Epithelial cell of esophagus (primary cell): Measurements from ENCODE around the gene MRPL52.
"Not testable (repeated sequence)": the region's sequence is repeated elsewhere in the genome, so short reads cannot be mapped to it uniquely, and the experiment has no call there.

Source experiments
- DNase-seq: peaks from one replicate; pipeline ENCODE4 v3.0.0; 2010; ENCODE audit warnings: low read depth
- H3K4me3 ChIP-seq: 2 replicates; pipeline ENCODE4 v1.5.1; 2011; ENCODE audit warnings: mild to moderate bottlenecking, low read length, control low read depth
- TF ChIP-seq, protein P1 (sequence below): IDR thresholded peaks from 2 replicates; pipeline ENCODE4 v1.5.1; 2011; ENCODE audit warnings: low read depth, mild to moderate bottlenecking, low read length, control low read depth, inconsistent platforms; ENCODE audit not compliant: insufficient read depth; ENCODE audit errors: missing control alignments

Gene MRPL52

GRCh38 chr14:22820731-22821130 lies 9.0 kb upstream of the MRPL52 start:
- peak; percentile 87 for DNase-seq
- no peak overlapping the region for H3K4me3 ChIP-seq
- TF ChIP-seq, protein P1, sequence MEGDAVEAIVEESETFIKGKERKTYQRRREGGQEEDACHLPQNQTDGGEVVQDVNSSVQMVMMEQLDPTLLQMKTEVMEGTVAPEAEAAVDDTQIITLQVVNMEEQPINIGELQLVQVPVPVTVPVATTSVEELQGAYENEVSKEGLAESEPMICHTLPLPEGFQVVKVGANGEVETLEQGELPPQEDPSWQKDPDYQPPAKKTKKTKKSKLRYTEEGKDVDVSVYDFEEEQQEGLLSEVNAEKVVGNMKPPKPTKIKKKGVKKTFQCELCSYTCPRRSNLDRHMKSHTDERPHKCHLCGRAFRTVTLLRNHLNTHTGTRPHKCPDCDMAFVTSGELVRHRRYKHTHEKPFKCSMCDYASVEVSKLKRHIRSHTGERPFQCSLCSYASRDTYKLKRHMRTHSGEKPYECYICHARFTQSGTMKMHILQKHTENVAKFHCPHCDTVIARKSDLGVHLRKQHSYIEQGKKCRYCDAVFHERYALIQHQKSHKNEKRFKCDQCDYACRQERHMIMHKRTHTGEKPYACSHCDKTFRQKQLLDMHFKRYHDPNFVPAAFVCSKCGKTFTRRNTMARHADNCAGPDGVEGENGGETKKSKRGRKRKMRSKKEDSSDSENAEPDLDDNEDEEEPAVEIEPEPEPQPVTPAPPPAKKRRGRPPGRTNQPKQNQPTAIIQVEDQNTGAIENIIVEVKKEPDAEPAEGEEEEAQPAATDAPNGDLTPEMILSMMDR: no peak

DNA sequence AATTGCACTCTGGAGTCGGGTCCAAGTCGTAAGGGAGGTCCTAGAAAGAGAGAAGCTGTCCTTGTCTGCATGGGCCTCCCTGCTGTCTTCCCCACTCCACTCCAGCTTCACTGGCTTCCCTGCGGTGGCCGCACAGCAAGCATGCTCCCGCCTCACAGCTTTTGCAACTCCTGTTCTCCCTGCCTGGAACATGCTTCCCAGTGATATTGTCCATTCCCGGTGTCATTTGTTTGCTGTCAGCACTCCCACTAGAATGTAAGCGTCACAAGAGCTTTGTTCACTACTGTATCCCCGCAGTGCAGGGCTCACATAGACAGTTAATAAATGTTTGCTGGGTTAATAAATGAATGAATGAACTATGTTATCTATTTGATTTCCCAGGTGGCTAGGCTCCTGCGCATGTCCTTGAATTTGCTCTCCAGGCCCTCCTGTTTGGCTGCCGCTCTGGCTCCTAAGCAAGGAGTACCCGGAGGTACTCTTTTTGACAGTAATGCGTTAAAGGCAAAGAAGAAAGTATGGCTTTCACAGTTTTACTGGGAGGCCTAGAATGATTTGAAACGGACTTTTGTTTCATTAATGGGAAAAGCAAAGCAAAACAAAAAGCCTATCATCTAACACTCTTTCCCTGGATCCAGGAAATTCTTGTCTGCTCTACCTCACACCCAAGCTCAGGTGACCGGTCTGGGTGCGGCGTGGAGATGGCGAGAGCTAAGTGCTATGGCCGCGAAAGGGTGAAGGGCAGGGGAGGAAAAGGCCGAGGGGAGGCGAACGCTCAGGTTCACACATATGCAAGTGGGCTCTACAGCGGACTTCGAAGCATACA lies 8.3 kb upstream of the MRPL52 start:
- no peak overlapping the region for H3K4me3 ChIP-seq
- no peak for DNase-seq
- TF ChIP-seq, protein P1: no peak

DNA sequence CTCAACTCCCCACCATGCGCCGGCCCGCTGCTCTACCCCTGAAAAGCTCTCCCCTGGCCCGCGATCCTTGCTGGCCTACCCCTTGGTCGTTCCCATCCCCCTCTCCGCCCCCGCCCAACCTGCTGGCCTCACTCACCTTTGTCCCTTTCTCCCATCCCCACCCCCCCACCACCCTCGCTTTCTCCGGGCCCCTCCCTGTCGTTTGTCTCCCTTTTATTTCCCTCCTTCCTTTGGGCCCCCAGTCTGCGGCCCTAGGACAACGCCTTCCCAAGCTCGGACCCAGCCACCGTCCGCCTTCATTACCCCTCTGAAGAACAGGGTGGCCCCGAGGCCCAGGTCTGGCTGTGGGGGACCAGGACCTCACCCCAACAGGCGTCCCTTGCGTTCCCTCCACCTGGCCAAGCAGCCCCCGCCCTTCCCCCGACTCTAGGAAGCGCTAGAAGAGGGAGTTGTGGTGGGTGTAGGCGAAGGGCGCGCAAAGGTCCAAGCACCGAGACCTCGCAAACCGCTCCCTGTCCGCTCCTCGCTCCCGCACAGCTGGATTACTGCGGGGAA lies 7.6 kb upstream of the MRPL52 start:
- DNase-seq: no peak
- H3K4me3 ChIP-seq: peak overlapping the region; percentile 13
- TF ChIP-seq, protein P1: no peak

DNA sequence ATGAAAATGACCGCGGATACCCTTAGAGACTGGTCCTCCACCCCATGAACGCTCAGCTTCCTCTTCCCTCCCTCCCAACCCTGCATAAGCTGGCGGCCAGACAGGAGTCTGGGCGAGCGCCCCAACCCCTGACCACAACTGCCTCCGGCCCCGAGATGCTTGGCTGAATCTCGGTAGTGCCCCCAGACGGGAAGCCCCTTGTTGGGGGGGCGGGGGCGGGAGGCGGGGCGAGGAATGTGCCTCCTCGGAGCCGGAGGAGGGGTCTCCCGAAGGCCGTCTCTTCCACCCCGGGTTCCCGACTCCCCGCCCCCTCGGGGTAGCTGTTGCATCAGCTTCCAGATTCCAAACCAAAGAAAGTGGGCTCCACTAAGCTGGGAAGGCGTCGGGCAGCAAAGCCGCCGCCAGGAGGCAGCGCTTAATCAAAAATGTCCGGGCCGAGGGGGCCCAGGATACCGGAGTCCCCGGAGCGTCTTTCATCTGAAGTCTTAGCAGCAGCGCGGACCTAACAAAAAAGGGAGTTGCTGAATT lies 7.1 kb upstream of the MRPL52 start:
- TF ChIP-seq, protein P1: peak; percentile 74
- peak overlapping the region; percentile 31 for H3K4me3 ChIP-seq
- DNase-seq: peak; percentile 73

- TF ChIP-seq, protein P1: no peak
- no peak overlapping the region for H3K4me3 ChIP-seq
- peak; percentile 91 for DNase-seq
Observed at GRCh38 chr14:22824711-22825359, 4.9 kb upstream of the MRPL52 start.

DNA sequence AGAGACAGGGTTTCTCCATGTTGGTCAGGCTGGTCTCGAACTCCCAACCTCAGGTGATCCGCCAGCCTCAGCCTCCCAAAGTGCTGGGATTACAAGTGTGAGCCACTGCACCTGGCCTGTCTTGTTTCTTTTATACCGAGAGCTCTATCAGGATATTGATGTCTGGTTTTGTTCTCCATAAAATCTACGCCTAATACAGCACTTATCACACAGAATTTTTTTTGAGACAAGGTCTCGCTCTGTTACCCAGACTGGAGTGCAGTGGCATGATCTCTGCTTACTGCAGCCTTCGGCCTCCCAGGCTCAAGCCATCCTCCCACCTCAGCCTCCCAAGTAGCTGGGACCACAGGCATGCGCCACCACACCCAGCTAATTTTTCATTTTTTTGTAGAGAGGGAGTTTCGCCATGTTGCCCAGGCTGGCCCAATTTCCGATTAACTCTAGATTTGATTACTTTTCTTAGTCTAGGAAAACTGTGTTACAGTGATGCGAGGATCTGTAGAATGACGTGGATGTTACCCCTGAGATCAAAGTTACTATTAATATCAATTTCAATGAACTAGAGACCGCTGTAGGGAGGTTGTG lies 519 bp upstream of the MRPL52 start:
- H3K4me3 ChIP-seq: peak overlapping the region; percentile 85
- DNase-seq: not testable (repeated sequence)

DNA sequence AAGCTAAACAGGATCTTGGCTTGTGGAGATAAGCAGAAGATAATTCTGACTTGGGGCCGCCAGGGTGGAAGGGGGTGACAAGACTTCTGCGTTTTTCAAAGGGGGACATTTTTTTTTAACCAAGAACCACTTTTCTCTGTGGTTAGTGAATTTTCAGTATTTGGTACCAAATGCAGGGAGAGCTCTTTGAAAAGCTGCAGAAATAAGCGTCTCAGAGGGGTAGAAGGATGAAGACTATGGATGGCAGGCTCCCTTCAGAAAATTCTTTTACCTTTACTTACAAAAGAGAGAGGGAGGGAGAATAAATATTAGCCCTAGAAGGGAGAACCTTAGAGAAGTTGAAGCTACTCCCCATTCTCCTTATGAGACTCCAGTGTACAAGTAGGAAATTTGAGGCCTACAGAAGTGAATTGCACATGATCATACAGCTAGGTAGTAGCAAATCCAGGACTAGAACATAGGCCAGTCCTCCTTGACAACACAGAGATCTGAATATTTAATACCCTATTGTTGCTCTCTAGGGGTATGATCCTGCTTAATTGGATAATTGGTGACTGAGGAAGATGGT lies 840 bp downstream of the MRPL52 start:
- no peak for DNase-seq
- TF ChIP-seq, protein P1: no peak
- peak overlapping the region; percentile 85 for H3K4me3 ChIP-seq
